ENCODE data around the gene MORC1.

Gene MORC1

DNA sequence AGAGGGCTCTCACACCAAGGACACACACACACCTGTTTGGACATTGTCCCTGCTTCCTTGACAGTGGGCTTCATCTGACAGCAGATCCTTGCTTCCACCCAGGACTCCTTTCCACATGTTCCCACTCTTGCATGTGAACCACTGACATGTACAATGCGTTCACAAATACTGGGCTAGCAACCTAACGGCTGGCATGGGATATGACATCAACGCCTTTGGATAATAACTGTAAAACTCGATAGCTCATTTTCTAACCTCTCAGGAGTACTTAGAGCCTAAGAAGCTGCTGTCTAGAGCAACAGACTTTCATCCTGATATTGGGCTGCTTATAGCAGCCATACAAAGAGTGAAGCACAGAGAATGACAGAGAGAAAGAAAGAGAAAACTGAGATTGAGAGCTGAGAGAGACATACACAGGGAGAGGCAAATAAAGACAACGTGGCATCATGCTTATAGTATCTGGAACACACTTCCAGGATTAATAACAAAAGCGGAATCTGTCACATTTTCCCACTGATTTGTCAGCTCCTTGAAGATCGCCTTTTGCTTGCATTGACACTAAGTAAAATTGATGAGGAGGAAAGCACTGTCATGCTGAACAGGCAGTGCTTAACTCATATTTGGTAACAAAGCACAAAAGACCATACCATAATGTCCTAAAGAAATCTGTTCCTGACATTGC is 166.0 kb downstream of the MORC1 start:
- DNase-seq (ENCODE audit: low spot score) = no peak
- H3K4me3 ChIP-seq = no peak overlapping the region
- no peak overlapping the region for H3K27ac ChIP-seq
- TF ChIP-seq CTCF (IDR thresholded peaks at IDR 0.05) = no peak

- Histone ChIP-seq H3K4me3 (no peak overlapping the region), H3K27ac (no peak overlapping the region)
- DNase-seq (ENCODE audit: low spot score) = no peak
- no peak for TF ChIP-seq CTCF (IDR thresholded peaks at IDR 0.05)
These were observed 170.1 kb downstream of the MORC1 start for GRCh38 chr3:108947855-108948254.

- DNase-seq (ENCODE audit: low spot score) = no peak
- Histone ChIP-seq H3K27ac (no peak overlapping the region), H3K4me3 (no peak overlapping the region)
- TF ChIP-seq CTCF (IDR thresholded peaks at IDR 0.05) = no peak
These were observed 171.3 kb downstream of the MORC1 start for GRCh38 chr3:108946292-108947285.

- H3K27ac ChIP-seq = no peak overlapping the region
- no peak for DNase-seq (ENCODE audit: low spot score)
- no peak for TF ChIP-seq CTCF (IDR thresholded peaks at IDR 0.05)
These were observed 177.2 kb downstream of the MORC1 start for GRCh38 chr3:108940568-108941263.

GRCh38 chr3:108940166-108940565 is 177.8 kb downstream of the MORC1 start:
- H3K4me3 ChIP-seq = no peak overlapping the region
- no peak for TF ChIP-seq CTCF (IDR thresholded peaks at IDR 0.05)
- DNase-seq (ENCODE audit: low spot score) = no peak
- H3K27ac ChIP-seq = no peak overlapping the region

More at GRCh38 chr3:108940568-108941263, 177.2 kb downstream of the MORC1 start:
- H3K4me3 ChIP-seq = no peak overlapping the region

- Histone ChIP-seq H3K4me3 (no peak overlapping the region), H3K27ac (no peak overlapping the region)
- TF ChIP-seq CTCF (IDR thresholded peaks at IDR 0.05) = no peak
- DNase-seq (ENCODE audit: low spot score) = no peak
These were observed 180.8 kb downstream of the MORC1 start for GRCh38 chr3:108936924-108937689.
